ENCODE measurements around the gene MOGAT1. TPM values are rescaled to one million over a fixed set of nuclear protein-coding genes. Genes with fewer than 3 reads are reported as not detected.
"Not testable (repeated sequence)": the region's sequence is repeated elsewhere in the genome, so short reads cannot be mapped to it uniquely, and the experiment has no call there.

Gene MOGAT1
- polyA plus RNA-seq, 2 of the 4 experiments (the other 2 are of a cell fraction) = not detected

GRCh38 chr2:222714361-222715241 lies 43.1 kb downstream of the MOGAT1 start:
- TF ChIP-seq FOSL2 (IDR thresholded peaks at IDR 0.05) (no peak), FOSL2 (CRISPR knock-in tag; IDR thresholded peaks at IDR 0.05) (no peak), HOXA7 (CRISPR knock-in tag; IDR thresholded peaks at IDR 0.05) (no peak), NR3C1 (IDR thresholded peaks at IDR 0.05) (no peak), POLR2A (IDR thresholded peaks at IDR 0.05; ENCODE audit: low read length) (no peak), ZNF302 (CRISPR knock-in tag; IDR thresholded peaks at IDR 0.05) (no peak), HDAC2 (IDR thresholded peaks at IDR 0.05) (no peak), EHMT2 (IDR thresholded peaks at IDR 0.05; ENCODE audit: low read depth) (no peak), CHD4 (IDR thresholded peaks at IDR 0.05; ENCODE audit: borderline replicate concordance) (no peak), BHLHE40 (IDR thresholded peaks at IDR 0.05; ENCODE audit: low read depth, low read length) (no peak), E2F6 (IDR thresholded peaks at IDR 0.05; ENCODE audit: borderline replicate concordance, low read depth) (no peak), TFCP2L1 (CRISPR knock-in tag; IDR thresholded peaks at IDR 0.05) (no peak), NFE2L2 (conservative IDR thresholded peaks at IDR 0.05; ENCODE audit: low read length) (no peak), BCL3 (IDR thresholded peaks at IDR 0.05) (no peak), MAFK (IDR thresholded peaks at IDR 0.05; ENCODE audit: partially characterized antibody) (no peak), ELK1 (IDR thresholded peaks at IDR 0.05; ENCODE audit: low read depth, low read length) (no peak), EHF (CRISPR knock-in tag; IDR thresholded peaks at IDR 0.05) (no peak), RCOR1 (IDR thresholded peaks at IDR 0.05; ENCODE audit: low read depth, low read length) (no peak), NPAS2 (CRISPR knock-in tag; IDR thresholded peaks at IDR 0.05; ENCODE audit: borderline replicate concordance) (no peak)
- H3K4me1 ChIP-seq = no peaks in the 10 kb centered on the region; the same call in 2 of the 3 replicates
- no peak overlapping the region for H3K27ac ChIP-seq
- ATAC-seq (no peak), DNase-seq (ENCODE audit: low read depth in 1 of 2, low spot score in 1 of 2) (no peak), FAIRE-seq (no peak)
- 43% methylated on average over 7 of the region's 7 CpGs for WGBS (ENCODE audit: missing lambda C conversion rate)
- no peak overlapping the region for H3K4me2 ChIP-seq
- no peak overlapping the region for H3K4me3 ChIP-seq
- POLR2A ChIA-PET = interaction anchor here (0.6 kb wide), 1 partner anchor 146 kb away, joined by 3 read pairs; the partner anchor contains the start of gene ACSL3
- H3K9me3 ChIP-seq = no peaks in the 10 kb centered on the region
- CTCF ChIA-PET = interaction anchor here (0.6 to 1.8 kb wide), 6 partner anchors 22 to 1866 kb away, joined by 3 to 6 read pairs (median 4); no protein-coding TSS in a partner anchor

GRCh38 chr2:222715742-222716141 lies 44.3 kb downstream of the MOGAT1 start:
- H3K4me2 ChIP-seq = no peak overlapping the region
- CTCF ChIA-PET = interaction anchor here (1.3 to 1.7 kb wide), 2 partner anchors 14 to 37 kb away, joined by 4 to 6 read pairs; no protein-coding TSS in a partner anchor
- ATAC-seq = no peak
- no peak for TF ChIP-seq HES2 (IDR thresholded peaks at IDR 0.05)
- no peak for TF ChIP-seq BHLHE40 (IDR thresholded peaks at IDR 0.05; ENCODE audit: low read depth, low read length)
- TF ChIP-seq POLR2AphosphoS2 (conservative IDR thresholded peaks at IDR 0.05; ENCODE audit: low read length) = no peak
- TF ChIP-seq ESRRA (IDR thresholded peaks at IDR 0.05; ENCODE audit: borderline replicate concordance, low read length) = no peak
- no peak for TF ChIP-seq ZC3H11A (IDR thresholded peaks at IDR 0.05)
- no peak for TF ChIP-seq EHF (CRISPR knock-in tag; IDR thresholded peaks at IDR 0.05)
- no peaks in the 10 kb centered on the region for H3K4me1 ChIP-seq
- H3K4me3 ChIP-seq = no peak overlapping the region
- H3K9me3 ChIP-seq = no peaks in the 10 kb centered on the region
- 83% methylated on average over 9 of the region's 9 CpGs for WGBS (ENCODE audit: missing lambda C conversion rate)
- no peak overlapping the region for H3K27ac ChIP-seq
- POLR2A ChIA-PET = no interaction called here
- no peak for DNase-seq (ENCODE audit: low read depth in 1 of 2, low spot score in 1 of 2)
- no peak for FAIRE-seq

GRCh38 chr2:222719787-222720186 lies 48.3 kb downstream of the MOGAT1 start:
- DNase-seq (ENCODE audit: low read depth in 1 of 2, low spot score in 1 of 2); H3K4me1 ChIP-seq; CTCF ChIA-PET; H3K9me3 ChIP-seq; ATAC-seq; POLR2A ChIA-PET; H3K4me2 ChIP-seq; H3K27ac ChIP-seq; FAIRE-seq; H3K4me3 ChIP-seq: not testable (repeated sequence)
- WGBS (ENCODE audit: missing lambda C conversion rate) = 50% methylated on average over 1 of the region's 1 CpG

GRCh38 chr2:222721597-222721996 lies 50.1 kb downstream of the MOGAT1 start:
- CTCF ChIA-PET; FAIRE-seq; H3K4me3 ChIP-seq; H3K9me3 ChIP-seq; POLR2A ChIA-PET; H3K27ac ChIP-seq; H3K4me1 ChIP-seq; DNase-seq (ENCODE audit: low read depth in 1 of 2, low spot score in 1 of 2); H3K4me2 ChIP-seq; ATAC-seq: not testable (repeated sequence)
- WGBS (ENCODE audit: missing lambda C conversion rate) = 96% methylated on average over 2 of the region's 2 CpGs
